HEK293 (cell line): ENCODE data around the gene ZNF594.
"Not testable (repeated sequence)": the region's sequence is repeated elsewhere in the genome, so short reads cannot be mapped to it uniquely, and the experiment has no call there.

Experiments used
- CTCF ChIA-PET: fragments of 350-600 bp; formaldehyde crosslinking; extraction: SDS; loops from one replicate; lab custom pipeline; 2021; ENCODE audit warnings: antibody characterized with exemption; lab: Yijun Ruan, JAX
- POLR2A ChIA-PET: fragments of 300-600 bp; formaldehyde crosslinking; extraction: SDS; loops from one replicate; lab custom pipeline; 2020; ENCODE audit warnings: antibody characterized with exemption, inconsistent platforms; lab: Yijun Ruan, JAX
- H3K27ac ChIP-seq: fragments of 200-500 bp; sonication (Bioruptor generic); 2 replicates; pipeline ENCODE4 v1.5.1; 2014; ENCODE audit warnings: low read depth, low read length, control low read depth, inconsistent platforms; ENCODE audit errors: extremely low read depth
- H3K36me3 ChIP-seq, 2 experiments: fragments of 200-500 bp in 1 of 2; sonication (Bioruptor generic) in 1 of 2; 1 replicate in 1 of 2; 2 replicates in 1 of 2; pipeline ENCODE4 v1.5.1; 2014 to 2017; ENCODE audit warnings: inconsistent platforms in 2 of 2, low read length in 2 of 2; ENCODE audit not compliant: control insufficient read depth in 2 of 2, insufficient read depth in 1 of 2
- H3K4me1 ChIP-seq: fragments of 200-500 bp; sonication (Bioruptor generic); 2 replicates; pipeline ENCODE4 v1.5.1; 2014; ENCODE audit warnings: mild to moderate bottlenecking, low read length, inconsistent platforms; ENCODE audit not compliant: control insufficient read depth, insufficient read depth
- H3K4me3 ChIP-seq: 2 replicates; pipeline ENCODE4 v1.5.1; 2011; ENCODE audit warnings: low read depth, mild to moderate bottlenecking, control low read depth, low read length, moderate library complexity
- H3K9me3 ChIP-seq: fragments of 200-500 bp; sonication (Bioruptor generic); 2 replicates; pipeline ENCODE4 v1.5.1; 2014; ENCODE audit warnings: low read depth, low read length, inconsistent platforms; ENCODE audit not compliant: control insufficient read depth, insufficient read depth
- SCRT2 ChIP-seq: fragments of 450-650 bp; formaldehyde crosslinking; IDR thresholded peaks from 2 replicates; pipeline ENCODE4 v1.5.1; 2016; ENCODE audit warnings: missing biosample characterization, missing genetic modification characterization
- WT1 ChIP-seq: fragments of 450-650 bp; formaldehyde crosslinking; IDR thresholded peaks from 2 replicates; pipeline ENCODE4 v1.5.1; 2016; ENCODE audit warnings: missing biosample characterization, missing genetic modification characterization
- YY1 ChIP-seq: fragments of 450-650 bp; formaldehyde crosslinking; IDR thresholded peaks from 2 replicates; pipeline ENCODE4 v1.5.1; 2018; ENCODE audit warnings: missing biosample characterization, missing genetic modification characterization
- ZBTB7A ChIP-seq: fragments of 450-650 bp; formaldehyde crosslinking; IDR thresholded peaks from 2 replicates; pipeline ENCODE4 v1.5.1; 2016; ENCODE audit warnings: low read depth, missing biosample characterization, missing genetic modification characterization
- ZNF132 ChIP-seq: fragments of 450-650 bp; formaldehyde crosslinking; IDR thresholded peaks from 2 replicates; pipeline ENCODE4 v1.5.1; 2017; ENCODE audit warnings: missing biosample characterization, missing genetic modification characterization, borderline replicate concordance
- ZNF169 ChIP-seq: fragments of 450-650 bp; formaldehyde crosslinking; IDR thresholded peaks from 2 replicates; pipeline ENCODE4 v1.5.1; 2016; ENCODE audit warnings: missing biosample characterization, missing genetic modification characterization
- ZNF366 ChIP-seq: fragments of 450-650 bp; formaldehyde crosslinking; conservative IDR thresholded peaks from 2 replicates; pipeline ENCODE4 v1.5.1; 2016; ENCODE audit warnings: missing biosample characterization, missing genetic modification characterization
- ZNF571 ChIP-seq: fragments of 450-650 bp; formaldehyde crosslinking; IDR thresholded peaks from 2 replicates; pipeline ENCODE4 v1.5.0; 2017; ENCODE audit warnings: missing biosample characterization, missing genetic modification characterization
- ZNF830 ChIP-seq: fragments of 450-650 bp; IDR thresholded peaks from 2 replicates; pipeline ENCODE4 v1.5.0; 2018; ENCODE audit warnings: missing biosample characterization, missing genetic modification characterization, low read depth, mild to moderate bottlenecking, moderate library complexity
- TF ChIP-seq, protein P1 (sequence below): fragments of 450-650 bp; formaldehyde crosslinking; IDR thresholded peaks from 2 replicates; pipeline ENCODE4 v1.5.1; 2016; ENCODE audit warnings: missing biosample characterization, missing genetic modification characterization
- TF ChIP-seq, protein P2 (sequence below): fragments of 450-650 bp; formaldehyde crosslinking; IDR thresholded peaks from 2 replicates; pipeline ENCODE4 v1.5.1; 2016; ENCODE audit warnings: missing biosample characterization, missing genetic modification characterization, low read depth

Gene ZNF594

DNA sequence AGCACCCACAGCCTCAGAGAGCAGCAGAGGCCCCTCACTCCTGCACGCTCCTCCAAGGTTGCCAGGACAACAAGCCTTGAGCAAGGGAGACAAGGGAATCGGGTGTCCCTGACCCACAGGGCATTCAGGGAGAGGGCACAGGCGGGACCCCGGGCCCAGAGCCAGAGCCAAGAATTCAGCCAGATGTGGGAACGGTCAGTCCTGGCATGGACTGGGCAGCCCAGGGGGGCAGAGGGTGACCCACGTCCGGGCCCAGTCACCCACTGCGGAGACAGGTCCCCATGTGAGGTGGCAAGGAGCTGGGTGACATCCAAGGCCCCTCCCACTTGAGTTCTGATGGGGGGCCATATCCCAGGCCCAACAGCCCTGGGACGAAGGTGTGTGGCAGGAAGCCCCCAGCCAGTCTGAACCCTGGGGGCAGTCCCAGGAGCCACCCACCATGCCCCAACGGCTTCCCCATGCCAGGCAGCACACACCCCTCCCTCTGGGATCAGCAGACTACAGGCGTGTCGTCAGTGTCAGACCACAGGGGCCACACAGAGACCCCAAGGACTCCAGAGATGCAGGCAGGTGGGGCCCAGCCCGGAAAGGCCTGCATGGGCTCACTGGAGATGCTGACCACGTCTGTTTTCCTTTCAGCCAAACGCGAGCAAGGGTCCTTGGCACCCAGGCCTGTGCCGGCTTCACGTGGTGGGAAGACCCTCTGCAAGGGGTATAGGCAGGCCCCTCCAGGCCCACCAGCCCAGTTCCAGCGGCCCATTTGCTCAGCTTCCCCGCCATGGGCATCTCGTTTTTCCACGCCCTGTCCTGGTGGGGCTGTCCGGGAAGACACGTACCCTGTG lies 52.8 kb downstream of the ZNF594 start:
- CTCF ChIA-PET = no interaction called here
- Histone ChIP-seq H3K36me3 (no peaks in the 10 kb centered on the region), H3K4me3 (no peak overlapping the region), H3K4me1 (no peaks in the 10 kb centered on the region), H3K9me3 (no peaks in the 10 kb centered on the region), H3K27ac (no peak overlapping the region)
- TF ChIP-seq ZNF366 (no peak), ZNF132 (tag by site-specific recombination) (no peak), WT1 (tag by site-specific recombination) (no peak), ZNF830 (tag by site-specific recombination) (no peak), ZBTB7A (no peak), SCRT2 (tag by site-specific recombination) (no peak), ZNF571 (tag by site-specific recombination) (no peak), ZNF169 (tag by site-specific recombination) (no peak), YY1 (tag by site-specific recombination) (no peak)
- TF ChIP-seq, protein P1, sequence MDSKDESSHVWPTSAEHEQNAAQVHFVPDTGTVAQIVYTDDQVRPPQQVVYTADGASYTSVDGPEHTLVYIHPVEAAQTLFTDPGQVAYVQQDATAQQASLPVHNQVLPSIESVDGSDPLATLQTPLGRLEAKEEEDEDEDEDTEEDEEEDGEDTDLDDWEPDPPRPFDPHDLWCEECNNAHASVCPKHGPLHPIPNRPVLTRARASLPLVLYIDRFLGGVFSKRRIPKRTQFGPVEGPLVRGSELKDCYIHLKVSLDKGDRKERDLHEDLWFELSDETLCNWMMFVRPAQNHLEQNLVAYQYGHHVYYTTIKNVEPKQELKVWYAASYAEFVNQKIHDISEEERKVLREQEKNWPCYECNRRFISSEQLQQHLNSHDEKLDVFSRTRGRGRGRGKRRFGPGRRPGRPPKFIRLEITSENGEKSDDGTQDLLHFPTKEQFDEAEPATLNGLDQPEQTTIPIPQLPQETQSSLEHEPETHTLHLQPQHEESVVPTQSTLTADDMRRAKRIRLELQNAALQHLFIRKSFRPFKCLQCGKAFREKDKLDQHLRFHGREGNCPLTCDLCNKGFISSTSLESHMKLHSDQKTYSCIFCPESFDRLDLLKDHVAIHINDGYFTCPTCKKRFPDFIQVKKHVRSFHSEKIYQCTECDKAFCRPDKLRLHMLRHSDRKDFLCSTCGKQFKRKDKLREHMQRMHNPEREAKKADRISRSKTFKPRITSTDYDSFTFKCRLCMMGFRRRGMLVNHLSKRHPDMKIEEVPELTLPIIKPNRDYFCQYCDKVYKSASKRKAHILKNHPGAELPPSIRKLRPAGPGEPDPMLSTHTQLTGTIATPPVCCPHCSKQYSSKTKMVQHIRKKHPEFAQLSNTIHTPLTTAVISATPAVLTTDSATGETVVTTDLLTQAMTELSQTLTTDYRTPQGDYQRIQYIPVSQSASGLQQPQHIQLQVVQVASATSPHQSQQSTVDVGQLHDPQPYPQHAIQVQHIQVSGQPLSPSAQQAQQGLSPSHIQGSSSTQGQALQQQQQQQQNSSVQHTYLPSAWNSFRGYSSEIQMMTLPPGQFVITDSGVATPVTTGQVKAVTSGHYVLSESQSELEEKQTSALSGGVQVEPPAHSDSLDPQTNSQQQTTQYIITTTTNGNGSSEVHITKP (tag by site-specific recombination) = no peak
- TF ChIP-seq, protein P2, sequence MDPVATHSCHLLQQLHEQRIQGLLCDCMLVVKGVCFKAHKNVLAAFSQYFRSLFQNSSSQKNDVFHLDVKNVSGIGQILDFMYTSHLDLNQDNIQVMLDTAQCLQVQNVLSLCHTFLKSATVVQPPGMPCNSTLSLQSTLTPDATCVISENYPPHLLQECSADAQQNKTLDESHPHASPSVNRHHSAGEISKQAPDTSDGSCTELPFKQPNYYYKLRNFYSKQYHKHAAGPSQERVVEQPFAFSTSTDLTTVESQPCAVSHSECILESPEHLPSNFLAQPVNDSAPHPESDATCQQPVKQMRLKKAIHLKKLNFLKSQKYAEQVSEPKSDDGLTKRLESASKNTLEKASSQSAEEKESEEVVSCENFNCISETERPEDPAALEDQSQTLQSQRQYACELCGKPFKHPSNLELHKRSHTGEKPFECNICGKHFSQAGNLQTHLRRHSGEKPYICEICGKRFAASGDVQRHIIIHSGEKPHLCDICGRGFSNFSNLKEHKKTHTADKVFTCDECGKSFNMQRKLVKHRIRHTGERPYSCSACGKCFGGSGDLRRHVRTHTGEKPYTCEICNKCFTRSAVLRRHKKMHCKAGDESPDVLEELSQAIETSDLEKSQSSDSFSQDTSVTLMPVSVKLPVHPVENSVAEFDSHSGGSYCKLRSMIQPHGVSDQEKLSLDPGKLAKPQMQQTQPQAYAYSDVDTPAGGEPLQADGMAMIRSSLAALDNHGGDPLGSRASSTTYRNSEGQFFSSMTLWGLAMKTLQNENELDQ (tag by site-specific recombination) = no peak
- POLR2A ChIA-PET = no interaction called here

DNA sequence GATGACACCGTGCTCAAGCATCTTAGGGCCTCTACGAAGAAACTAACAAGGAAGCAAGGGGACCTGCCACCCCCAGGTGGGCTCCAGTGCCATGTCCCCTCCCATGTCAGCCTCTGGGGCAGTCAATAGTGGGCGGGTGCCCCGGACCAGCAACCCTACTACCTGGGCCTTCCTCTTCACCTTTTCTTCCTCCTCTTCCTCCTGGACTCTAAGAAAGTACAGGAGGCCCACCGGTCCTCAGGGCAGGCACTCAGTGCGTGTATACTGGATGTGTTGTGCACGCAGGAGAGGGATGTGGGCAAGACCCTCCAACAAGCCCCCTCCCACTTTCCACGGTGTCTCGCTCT lies 53.5 kb downstream of the ZNF594 start:
- CTCF ChIA-PET, POLR2A ChIA-PET, H3K4me1 ChIP-seq, H3K4me3 ChIP-seq, H3K36me3 ChIP-seq, H3K27ac ChIP-seq, H3K9me3 ChIP-seq: not testable (repeated sequence)

DNA sequence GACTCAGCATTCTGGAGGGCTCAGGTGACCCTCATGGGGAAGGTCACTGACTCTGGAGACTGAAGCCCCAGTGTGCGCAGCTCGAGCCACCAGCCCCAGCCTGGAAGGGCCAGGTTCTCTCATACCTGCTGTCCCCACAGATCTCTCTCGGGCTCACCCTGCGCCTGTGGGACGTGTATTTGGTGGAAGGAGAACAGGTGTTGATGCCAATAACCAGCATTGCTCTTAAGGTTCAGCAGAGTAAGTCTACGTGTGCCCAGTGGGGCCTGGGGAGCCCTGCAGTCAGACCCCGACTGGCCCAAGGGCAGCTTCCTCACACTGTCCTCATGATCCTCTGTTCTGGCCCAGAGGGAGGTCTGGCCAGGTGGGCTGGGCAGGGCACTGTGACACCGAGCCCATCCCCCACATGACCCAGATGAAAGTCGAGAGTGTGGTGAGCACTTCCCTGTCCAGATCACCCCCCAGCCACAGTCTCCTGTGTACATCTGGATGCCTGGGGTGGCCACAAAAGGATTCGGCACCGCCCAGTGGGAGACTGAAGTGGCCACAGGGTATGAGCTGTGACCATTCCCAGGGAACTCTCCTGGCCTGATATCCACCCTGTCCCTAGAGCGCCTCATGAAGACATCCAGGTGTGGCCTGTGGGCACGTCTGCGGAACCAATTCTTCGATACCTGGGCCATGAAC lies 54.0 kb downstream of the ZNF594 start:
- CTCF ChIA-PET, H3K9me3 ChIP-seq, H3K36me3 ChIP-seq, H3K27ac ChIP-seq, POLR2A ChIA-PET, H3K4me1 ChIP-seq, H3K4me3 ChIP-seq: not testable (repeated sequence)

DNA sequence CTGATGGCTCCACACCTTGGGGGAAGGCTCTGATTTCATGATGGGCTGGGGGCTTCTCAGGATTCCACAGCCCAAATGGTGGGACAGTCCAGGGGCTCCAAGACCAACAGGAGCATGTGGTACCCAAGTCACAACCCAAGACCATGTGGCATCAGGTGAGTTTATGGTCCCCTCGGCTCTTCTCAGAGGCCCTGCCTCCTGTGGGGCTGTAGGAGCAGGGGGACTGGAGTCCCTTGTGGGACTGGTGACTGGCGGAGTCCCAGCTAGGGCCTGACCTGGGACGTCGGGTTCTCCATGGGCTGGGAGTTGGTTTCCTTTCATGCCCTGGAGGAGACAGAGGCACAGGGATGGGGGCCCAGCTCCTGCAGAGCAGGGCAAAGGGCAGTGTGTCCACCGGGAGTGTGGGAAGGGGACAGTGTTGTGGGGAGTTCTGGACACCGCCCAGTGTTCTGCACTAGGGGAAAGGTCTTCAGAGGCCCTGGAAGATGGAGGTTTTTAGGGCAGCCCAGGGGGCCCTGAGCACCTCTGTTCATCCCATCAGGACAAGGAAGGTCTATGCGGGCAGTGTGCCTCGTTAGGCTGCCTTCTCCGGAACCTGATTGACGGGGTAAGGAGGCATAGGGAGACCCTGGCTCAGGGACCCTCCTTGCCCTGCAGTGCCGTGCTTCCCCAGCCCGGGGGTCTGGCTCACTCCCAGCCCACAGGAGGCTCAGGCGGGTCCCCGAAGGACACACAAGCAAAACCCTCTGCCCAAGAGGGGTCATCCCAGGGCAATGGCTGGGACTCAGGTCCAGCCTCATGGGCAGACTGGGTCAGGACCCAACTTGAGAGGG lies 54.9 kb downstream of the ZNF594 start:
- H3K4me1 ChIP-seq, H3K36me3 ChIP-seq, H3K27ac ChIP-seq, H3K9me3 ChIP-seq, POLR2A ChIA-PET, H3K4me3 ChIP-seq: not testable (repeated sequence)
- CTCF ChIA-PET = interaction anchor here (0.6 kb wide), 1 partner anchor 413 kb away, joined by 4 read pairs; no protein-coding TSS in a partner anchor
